ENCODE data around the gene ZNF747.

DNA sequence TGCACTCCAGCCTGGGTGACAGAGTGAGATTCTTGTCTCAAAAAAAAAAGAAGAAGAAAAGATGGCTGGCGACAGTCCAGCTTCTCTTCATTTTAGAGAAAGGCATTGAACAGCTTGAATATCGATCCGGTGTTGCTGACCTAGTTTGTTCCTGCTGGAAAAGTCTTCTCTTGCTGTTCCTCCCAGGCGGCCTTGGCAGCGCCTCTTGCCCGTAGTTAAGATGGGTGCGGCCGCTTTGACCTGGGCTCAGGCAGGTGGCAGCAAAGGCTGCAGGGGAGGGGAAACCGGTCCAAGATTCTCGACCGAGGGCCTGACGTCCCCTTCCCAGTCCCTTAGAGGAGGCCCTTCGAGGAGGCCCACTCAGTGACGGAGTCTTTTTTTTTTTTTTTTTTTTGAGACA, 27.4 kb upstream of the ZNF747 start:
- no peak for TF ChIP-seq CTCF (conservative IDR thresholded peaks at IDR 0.05; ENCODE audit: low read depth, low read length)
- TF ChIP-seq EZH2 (IDR thresholded peaks at IDR 0.05; ENCODE audit: low read length, unreplicated experiment): no peak
- no peak for TF ChIP-seq EZH2phosphoT487 (IDR thresholded peaks at IDR 0.05; ENCODE audit: borderline replicate concordance, low read length)
